DND-41 (cell line): ENCODE data around the gene UBA3.

Experiments used
- ATAC-seq: fragments of 200-7000 bp; cut with Tn5 transposase; 3 replicates; pipeline ENCODE4 v1.9.1; 2021; ENCODE audit warnings: low read depth; ENCODE audit not compliant: insufficient read depth
- DNase-seq: peaks from one replicate; pipeline ENCODE4 v3.0.0-alpha.2; 2020
- H2AFZ ChIP-seq: 2 replicates; pipeline ENCODE4 v1.6.0; 2012; ENCODE audit warnings: low read depth, low read length
- H3K27ac ChIP-seq: 2 replicates; pipeline ENCODE4 v1.5.1; 2012; ENCODE audit warnings: low read length, inconsistent platforms
- H3K27me3 ChIP-seq: fragments of 200-600 bp; sonication (generic); 2 replicates; pipeline ENCODE4 v1.6.0; 2012; ENCODE audit warnings: low read length, mild to moderate bottlenecking, inconsistent platforms; ENCODE audit not compliant: insufficient read depth, poor library complexity
- H3K36me3 ChIP-seq: 2 replicates; pipeline ENCODE4 v1.5.1; 2012; ENCODE audit warnings: low read length, inconsistent platforms; ENCODE audit not compliant: insufficient read depth
- H3K4me1 ChIP-seq: 2 replicates; pipeline ENCODE4 v1.5.1; 2012; ENCODE audit warnings: mild to moderate bottlenecking, low read length; ENCODE audit not compliant: insufficient read depth
- H3K4me2 ChIP-seq: 2 replicates; pipeline ENCODE4 v1.6.0; 2012; ENCODE audit warnings: mild to moderate bottlenecking, moderate library complexity, low read length, inconsistent platforms; ENCODE audit not compliant: insufficient read depth
- H3K4me3 ChIP-seq, 2 experiments: fragments of 200-600 bp in 1 of 2; shearing (Covaris generic) in 1 of 2; 2 replicates each; pipeline ENCODE4 v1.5.1; 2012 to 2016; ENCODE audit warnings: inconsistent platforms in 2 of 2, low read length in 2 of 2, mild to moderate bottlenecking in 2 of 2, low read depth in 1 of 2, moderate library complexity in 1 of 2
- H3K79me2 ChIP-seq: 2 replicates; pipeline ENCODE4 v1.6.0; 2012; ENCODE audit warnings: low read length, inconsistent platforms; ENCODE audit not compliant: insufficient read depth
- H3K9ac ChIP-seq: 2 replicates; pipeline ENCODE4 v1.6.0; 2012; ENCODE audit warnings: low read depth, mild to moderate bottlenecking, inconsistent platforms, low read length, moderate library complexity
- H3K9me3 ChIP-seq: 2 replicates; pipeline ENCODE4 v1.5.1; 2012; ENCODE audit warnings: low read length, moderate library complexity, mild to moderate bottlenecking, inconsistent platforms; ENCODE audit not compliant: insufficient read depth, severe bottlenecking
- H4K20me1 ChIP-seq: 2 replicates; pipeline ENCODE4 v1.6.0; 2012; ENCODE audit warnings: low read length; ENCODE audit not compliant: insufficient read depth
- CTCF ChIP-seq: IDR thresholded peaks from 2 replicates; pipeline ENCODE4 v1.5.1; 2012; ENCODE audit warnings: borderline replicate concordance, low read length, moderate library complexity, mild to moderate bottlenecking; ENCODE audit not compliant: poor library complexity, severe bottlenecking; ENCODE audit errors: extremely low read depth
- EZH2 ChIP-seq: IDR thresholded peaks from 3 replicates; pipeline ENCODE4 v1.6.1; 2012; ENCODE audit warnings: borderline replicate concordance, low read depth, mild to moderate bottlenecking, moderate library complexity, low read length, inconsistent platforms; ENCODE audit not compliant: severe bottlenecking

Gene UBA3

DNA sequence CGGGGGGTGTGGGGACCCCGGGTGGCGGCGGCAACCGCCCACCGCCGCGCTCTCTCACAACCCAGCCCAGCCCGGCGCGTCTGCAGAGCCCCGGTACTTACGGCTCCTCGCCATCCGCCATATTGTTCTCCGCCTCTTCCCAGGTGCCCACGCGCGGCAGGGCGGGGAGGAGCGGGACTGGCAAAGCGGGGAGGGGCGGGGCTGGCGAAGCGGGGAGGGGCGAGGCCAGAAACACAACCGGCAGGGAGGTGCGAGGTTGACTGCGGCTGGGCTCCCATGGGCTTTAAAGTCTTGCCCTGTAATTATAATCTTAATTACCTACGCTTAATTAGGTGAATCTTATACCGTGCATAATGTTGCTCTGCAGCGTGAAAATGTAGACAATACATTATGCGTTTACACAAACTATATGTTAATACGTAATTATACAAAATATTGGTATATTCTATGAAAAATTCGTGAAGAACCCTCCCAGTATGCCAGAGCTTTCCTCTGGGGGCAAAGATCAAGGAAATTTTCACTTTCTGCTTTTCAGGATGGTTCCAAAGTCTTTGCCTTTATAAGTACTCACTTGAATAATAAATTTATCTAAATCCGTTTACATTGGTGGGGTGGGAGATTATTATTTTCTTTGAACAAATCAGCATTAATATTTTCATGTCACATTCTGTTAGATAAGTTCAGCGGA lies at the start of gene UBA3:
TSS of gene UBA3 (minus strand) at position 133 of the 688 bp plus-strand sequence. CDS start at position 121, 12 bp downstream.
- Histone ChIP-seq H3K27ac (peak within 1 kb of the TSS; percentile 70), H3K79me2 (peaks cover 64% of the 10 kb centered on the region), H2AFZ (peak within 1 kb of the TSS; percentile 42), H4K20me1 (no peaks in the 10 kb centered on the region), H3K4me3 (peak within 1 kb of the TSS; percentile 55 to 83), H3K36me3 (peaks cover 6% of the 10 kb centered on the region; the same call in 1 of the 2 replicates), H3K4me2 (peak within 1 kb of the TSS; percentile 77), H3K9me3 (no peaks in the 10 kb centered on the region), H3K27me3 (no peaks in the 10 kb centered on the region), H3K4me1 (peaks cover 62% of the 10 kb centered on the region), H3K9ac (peak within 1 kb of the TSS; percentile 74)
- peak; percentile 79 for ATAC-seq
- TF ChIP-seq EZH2 = no peak
- no peak for TF ChIP-seq CTCF
- DNase-seq = peak; percentile 93

GRCh38 chr3:69129531-69129930 lies 49.4 kb upstream of the UBA3 start:
- no peak overlapping the region for H3K4me3 ChIP-seq
- TF ChIP-seq CTCF (no peak), EZH2 (no peak)
- no peak for ATAC-seq
- H3K36me3 ChIP-seq = no peaks in the 10 kb centered on the region
- peaks cover 4% of the 10 kb centered on the region for H3K27me3 ChIP-seq
- no peak overlapping the region for H3K9ac ChIP-seq
- H3K9me3 ChIP-seq = no peaks in the 10 kb centered on the region
- H3K27ac ChIP-seq = no peak overlapping the region
- no peak overlapping the region for H3K4me2 ChIP-seq
- H2AFZ ChIP-seq = no peak overlapping the region
- no peaks in the 10 kb centered on the region for H4K20me1 ChIP-seq
- H3K79me2 ChIP-seq = no peaks in the 10 kb centered on the region
- H3K4me1 ChIP-seq = no peaks in the 10 kb centered on the region
- no peak for DNase-seq

- Histone ChIP-seq H3K27ac (no peak overlapping the region), H3K4me3 (no peak overlapping the region), H3K27me3 (peaks cover 4% of the 10 kb centered on the region), H3K4me1 (no peaks in the 10 kb centered on the region), H3K36me3 (no peaks in the 10 kb centered on the region), H4K20me1 (no peaks in the 10 kb centered on the region), H3K79me2 (no peaks in the 10 kb centered on the region), H2AFZ (no peak overlapping the region), H3K4me2 (no peak overlapping the region), H3K9me3 (no peaks in the 10 kb centered on the region), H3K9ac (no peak overlapping the region)
- no peak for TF ChIP-seq CTCF
- TF ChIP-seq EZH2 = no peak
- ATAC-seq = no peak
- no peak for DNase-seq
Observed at GRCh38 chr3:69128509-69128908, 48.3 kb upstream of the UBA3 start.
